Heart left ventricle (tissue), 16 donors: Measurements from ENCODE around the gene CAMTA1. TPM values are rescaled to one million over a fixed set of nuclear protein-coding genes. Genes with fewer than 3 reads are reported as not detected.

Source experiments
- ATAC-seq, 4 donors: fragments of 200-7000 bp; cut with Tn5 transposase; one replicate each; pipeline ENCODE4 v1.9.1; 2020 to 2022; ENCODE audit warnings: moderate library complexity in 4 of 4, mild to moderate bottlenecking in 3 of 4, moderate number of reproducible peaks in 1 of 4
- DNase-seq, 5 donors: peaks; one replicate each; pipeline ENCODE4 v3.0.0-alpha.2; 2020
- H3K27ac ChIP-seq, 12 donors: fragments of 200-600 bp; sonication (generic) in 4 of 12; one replicate each; pipeline versions ENCODE4 v1.5.0 to v1.8.0; 2016 to 2022; ENCODE audit warnings: mild to moderate bottlenecking in 2 of 12
- H3K27me3 ChIP-seq, 9 donors: fragments of 200-600 bp; sonication (generic) in 2 of 9; one replicate each; pipeline versions ENCODE4 v1.5.1 to v1.8.0; 2016 to 2022; ENCODE audit warnings: mild to moderate bottlenecking in 3 of 9
- H3K36me3 ChIP-seq, 9 donors: fragments of 200-600 bp; sonication (generic) in 2 of 9; one replicate each; pipeline versions ENCODE4 v1.5.0 to v1.8.0; 2018 to 2022; ENCODE audit warnings: mild to moderate bottlenecking in 2 of 9
- H3K4me1 ChIP-seq, 12 donors: fragments of 200-600 bp; sonication (generic) in 4 of 12; one replicate each; pipeline versions ENCODE4 v1.5.0 to v1.8.0; 2016 to 2022; ENCODE audit warnings: mild to moderate bottlenecking in 3 of 12
- H3K4me3 ChIP-seq, 12 donors: fragments of 200-600 bp; sonication (generic) in 4 of 12; one replicate each; pipeline versions ENCODE4 v1.5.0 to v1.8.0; 2017 to 2022; ENCODE audit warnings: mild to moderate bottlenecking in 9 of 12, moderate library complexity in 4 of 12
- H3K9me3 ChIP-seq, 12 donors: fragments of 200-600 bp; sonication (generic) in 4 of 12; one replicate each; pipeline versions ENCODE4 v1.5.0 to v1.8.0; 2016 to 2022; ENCODE audit warnings: mild to moderate bottlenecking in 1 of 12
- POLR2A ChIP-seq, 2 donors: fragments of 450-650 bp; IDR thresholded peaks; one replicate each; pipeline ENCODE4 v1.6.1; 2017; ENCODE audit warnings: antibody characterized with exemption in 2 of 2, mild to moderate bottlenecking in 2 of 2, moderate library complexity in 2 of 2
- WGBS, 4 donors: extraction: QIAGEN DNeasy Blood & Tissue Kit in 2 of 4; methylation state at CpG; one replicate each; pipeline versions ENCODE4 v1.1.5 to v1.1.7; 2013 to 2018; 5-methylcytosine and 5-hydroxymethylcytosine counted together
- intact Hi-C, 10 donors: fragments of 100-400 bp; cut with DNase I; formaldehyde crosslinking; loops; one replicate each; pipeline versions ENCODE4 v1.11.1 to v1.14.2; 2022
- polyA plus RNA-seq, 2 donors: library from polyadenylated mRNA; stranded (reverse); fragments of 200-250 nt; gene quantifications; one replicate each; pipeline ENCODE4 v1.2.3, GENCODE V29; 2013
- total RNA-seq, 9 donors: library from RNA; depleted of rRNA in 2 of 9; stranded (reverse); fragments of >200 nt in 2 of 9; fragmentation: NEBNext Ultra II Directional in 3 of 9; extraction: Animal tissue kit (Norgen Biotek cat#: 25700) in 3 of 9; gene quantifications; one replicate each; pipeline versions ENCODE4 v1.1.0 to v1.2.4, GENCODE V29; 2016 to 2023
- TF ChIP-seq, protein P1 (sequence below), 12 donors: fragments of 200-600 bp; sonication (generic) in 4 of 12; IDR thresholded peaks; one replicate each; pipeline versions ENCODE4 v1.5.0 to v1.8.0; 2018 to 2022; ENCODE audit warnings: antibody characterized with exemption in 12 of 12, mild to moderate bottlenecking in 5 of 12
- donor health status: ischemic (EF 13 %, LVEDD 7.1; RV severe dilation, severe dysfunction).
- donor health status: healthy with polysubstance abuse.
- donor health status: DM: no; HTN: yes; CAD: no.
- donor health status: DM: no; HTN: no; CAD: no.
- donor health status: ischemic (EF 25% LVEDD 6.9; RV normal size, moderate dysfunction).
- donor health status: ischemic (EF 25% LVEDD 5.7; RV mildly dilated, moderate dysfunction).
- donor health status: healthy.
- donor health status: DM: yes; HTN: yes; CAD: no.
- donor health status: ischemic (EF 35%, LVEDD 5.7; RV mildly dilated, moderate dysfunction).
- donor health status: nonischemic (EF 11% LVEDD 7.7; RV severe dilation, severe dysfunction).
- donor health status: DM: yes; HTN: yes; CAD: no.
- donor health status: PGD.
- donor health status: ischemic (EF 29% LVEDD 5.4; RV normal size, mild dysfunction).
- donor health status: nonischemic (EF 23%, LVEDD 6.1; RV moderate dilation, normal function).

The CAMTA1 gene
- total and polyA plus RNA-seq, 11 donors: 114 to 303 (median 137) TPM

DNA sequence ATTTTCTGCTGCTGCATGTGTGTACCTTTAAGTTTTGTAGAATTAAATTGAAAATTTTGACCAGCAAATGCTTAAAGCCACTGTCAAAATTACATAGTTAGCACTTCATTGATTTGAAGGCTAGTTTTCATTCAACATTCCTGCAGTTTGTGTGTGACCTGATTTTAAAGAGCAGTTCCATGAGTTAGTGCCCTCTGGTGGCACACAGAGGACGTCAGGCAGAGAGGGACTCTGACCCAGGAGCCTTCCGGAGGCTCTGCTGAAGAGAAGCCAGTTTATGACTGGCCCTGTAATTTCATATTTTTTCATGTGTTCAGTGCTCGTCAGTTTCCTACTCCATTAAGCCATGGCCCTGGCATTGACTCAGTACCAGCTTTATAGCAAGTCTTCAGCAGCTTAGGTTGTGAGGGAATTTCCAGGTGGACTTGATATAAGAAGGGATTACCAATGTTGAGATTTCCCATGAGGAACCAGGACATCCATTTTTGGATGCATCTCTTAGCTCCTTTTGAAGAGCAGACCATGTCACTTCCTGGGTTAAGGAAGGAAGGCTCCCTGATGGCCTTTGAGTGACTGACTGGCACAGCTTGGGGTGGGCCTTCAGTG, 104.7 kb downstream of the CAMTA1 start:
- 18 to 29% (median 19%) methylated on average over 3 of the region's 3 CpGs for WGBS, 4 donors
- TF ChIP-seq, protein P1, sequence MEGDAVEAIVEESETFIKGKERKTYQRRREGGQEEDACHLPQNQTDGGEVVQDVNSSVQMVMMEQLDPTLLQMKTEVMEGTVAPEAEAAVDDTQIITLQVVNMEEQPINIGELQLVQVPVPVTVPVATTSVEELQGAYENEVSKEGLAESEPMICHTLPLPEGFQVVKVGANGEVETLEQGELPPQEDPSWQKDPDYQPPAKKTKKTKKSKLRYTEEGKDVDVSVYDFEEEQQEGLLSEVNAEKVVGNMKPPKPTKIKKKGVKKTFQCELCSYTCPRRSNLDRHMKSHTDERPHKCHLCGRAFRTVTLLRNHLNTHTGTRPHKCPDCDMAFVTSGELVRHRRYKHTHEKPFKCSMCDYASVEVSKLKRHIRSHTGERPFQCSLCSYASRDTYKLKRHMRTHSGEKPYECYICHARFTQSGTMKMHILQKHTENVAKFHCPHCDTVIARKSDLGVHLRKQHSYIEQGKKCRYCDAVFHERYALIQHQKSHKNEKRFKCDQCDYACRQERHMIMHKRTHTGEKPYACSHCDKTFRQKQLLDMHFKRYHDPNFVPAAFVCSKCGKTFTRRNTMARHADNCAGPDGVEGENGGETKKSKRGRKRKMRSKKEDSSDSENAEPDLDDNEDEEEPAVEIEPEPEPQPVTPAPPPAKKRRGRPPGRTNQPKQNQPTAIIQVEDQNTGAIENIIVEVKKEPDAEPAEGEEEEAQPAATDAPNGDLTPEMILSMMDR (IDR thresholded peaks at IDR 0.05): peak; percentile 67 to 90 (median 80)
- no peak for TF ChIP-seq POLR2A (IDR thresholded peaks at IDR 0.05)
- H3K27me3 ChIP-seq: no peaks in the 10 kb centered on the region

DNA sequence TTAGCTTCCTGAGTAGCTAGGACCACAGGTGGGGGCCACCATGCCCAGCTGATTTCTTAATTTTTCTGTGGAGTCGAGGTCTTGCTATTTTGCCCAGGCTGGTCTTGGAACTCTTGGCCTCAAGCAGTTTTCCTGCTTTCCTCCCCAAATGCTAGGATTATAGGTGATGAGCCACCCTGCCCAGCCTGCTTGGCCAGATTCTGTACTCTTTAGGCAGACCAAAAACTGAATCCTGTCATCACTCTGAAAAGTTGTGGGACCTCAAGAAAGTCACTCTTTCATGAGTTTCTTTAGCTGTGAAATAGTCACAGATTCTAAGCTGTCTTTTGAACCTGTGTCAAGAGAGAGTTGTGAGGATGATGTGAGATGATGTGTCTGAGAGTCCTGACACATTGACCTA, 105.4 kb downstream of the CAMTA1 start:
- H3K36me3 ChIP-seq: peaks cover 0 to 12% (median 5%) of the 10 kb centered on the region in 9 donors
- no peak overlapping the region for H3K4me3 ChIP-seq
- H3K9me3 ChIP-seq: no peaks in the 10 kb centered on the region
- DNase-seq (no peak), ATAC-seq (no peak)
- intact Hi-C loops: loop anchor here (2.0 to 5.0 kb wide), 6 partner anchors 98 to 182 kb away; no protein-coding TSS in a partner anchor
- no peak for TF ChIP-seq POLR2A (IDR thresholded peaks at IDR 0.05)
- TF ChIP-seq, protein P1 (IDR thresholded peaks at IDR 0.05): no peak
- H3K4me1 ChIP-seq: peaks cover 0 to 9% (median 0%) of the 10 kb centered on the region in 12 donors
- no peaks in the 10 kb centered on the region for H3K27me3 ChIP-seq
- WGBS, 4 donors: 89 to 98% (median 94%) methylated on average over 1 of the region's 1 CpG
- H3K27ac ChIP-seq: no peak overlapping the region

More for the DNA sequence above, 104.7 kb downstream of the CAMTA1 start:
- Histone ChIP-seq H3K27ac (no peak overlapping the region), H3K4me1 (peaks cover 0 to 9% (median 0%) of the 10 kb centered on the region in 12 donors), H3K9me3 (no peaks in the 10 kb centered on the region), H3K36me3 (peaks cover 0 to 12% (median 5%) of the 10 kb centered on the region in 9 donors), H3K4me3 (no peak overlapping the region)
- DNase-seq: peak in 4 of 5 donors; percentile 38 to 52 (median 45)
- ATAC-seq: peak; percentile 37 to 84 (median 68)
- intact Hi-C loops: loop anchor here (2.0 to 10.0 kb wide), 9 partner anchors 88 to 182 kb away; no protein-coding TSS in a partner anchor

DNA sequence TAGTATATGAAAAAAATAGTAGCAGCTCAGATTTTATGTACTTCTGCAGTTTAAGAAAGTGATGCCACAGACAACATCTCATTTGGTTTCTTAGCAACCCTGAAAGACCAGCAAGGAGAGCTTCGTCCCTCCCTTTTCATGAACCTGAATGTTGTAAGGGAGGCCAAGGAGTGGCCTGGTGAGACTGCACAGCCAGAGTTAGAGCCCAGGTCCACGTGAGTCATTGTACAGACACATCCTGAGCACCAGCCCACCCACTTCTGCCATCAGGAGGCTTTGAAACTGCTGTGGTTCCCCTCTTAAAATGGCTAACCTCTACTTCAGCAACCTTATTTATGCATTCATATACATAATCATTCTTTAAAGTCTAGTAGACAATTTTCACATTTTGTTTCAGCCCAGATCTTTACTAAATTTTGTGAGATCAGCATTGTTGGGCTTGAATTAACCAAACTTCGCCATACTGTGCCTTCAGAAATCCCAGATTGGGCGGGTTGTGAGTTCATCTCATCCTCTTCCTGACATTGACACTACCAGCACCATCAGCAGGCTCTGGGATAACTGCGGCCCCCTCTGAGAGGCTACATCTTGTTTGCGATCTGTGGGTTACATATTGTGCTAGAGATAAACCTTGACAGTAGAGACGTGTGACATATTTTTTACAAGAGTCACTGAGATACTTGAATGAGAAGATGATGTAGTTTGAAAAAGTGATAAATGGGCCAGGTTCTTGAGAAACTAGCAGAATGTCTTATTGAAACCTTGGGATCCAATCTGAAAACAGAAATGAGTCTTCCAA, 106.7 kb downstream of the CAMTA1 start:
- no peak for TF ChIP-seq POLR2A (IDR thresholded peaks at IDR 0.05)
- TF ChIP-seq, protein P1 (IDR thresholded peaks at IDR 0.05): no peak
- H3K4me1 ChIP-seq: peaks cover 0 to 9% (median 0%) of the 10 kb centered on the region in 12 donors
- peaks cover 0 to 8% (median 5%) of the 10 kb centered on the region in 9 donors for H3K36me3 ChIP-seq
- no peak overlapping the region for H3K27ac ChIP-seq
- ATAC-seq (no peak), DNase-seq (no peak)
- no peaks in the 10 kb centered on the region for H3K27me3 ChIP-seq
- intact Hi-C loops: loop anchor here (2.0 to 5.0 kb wide), 6 partner anchors 100 to 180 kb away; no protein-coding TSS in a partner anchor
- 90 to 97% (median 93%) methylated on average over 7 of the region's 7 CpGs for WGBS, 4 donors
- H3K4me3 ChIP-seq: no peak overlapping the region
- H3K9me3 ChIP-seq: no peaks in the 10 kb centered on the region

DNA sequence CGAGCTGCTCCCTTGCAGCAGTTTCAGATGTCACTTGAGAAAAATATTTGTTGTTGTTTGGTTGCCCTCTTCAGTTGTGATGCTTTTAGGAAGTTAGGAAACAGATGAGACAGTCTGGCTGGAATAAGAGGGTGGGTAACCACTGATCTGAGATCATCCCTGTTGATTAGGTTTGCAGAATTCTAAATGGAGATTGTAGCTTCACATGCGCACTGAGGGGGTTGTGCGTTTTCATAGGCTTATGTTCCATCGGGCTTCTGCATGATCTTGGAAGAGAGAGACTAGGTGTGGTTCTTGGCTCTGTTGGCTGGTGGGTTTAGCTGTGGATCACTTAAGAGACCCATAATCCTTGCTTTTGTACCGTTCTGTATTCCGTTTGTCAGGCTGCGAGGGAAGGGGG, 108.1 kb downstream of the CAMTA1 start:
- TF ChIP-seq, protein P1 (IDR thresholded peaks at IDR 0.05): no peak
- ATAC-seq (no peak), DNase-seq (no peak)
- no peak overlapping the region for H3K27ac ChIP-seq
- WGBS, 4 donors: 88 to 97% (median 94%) methylated on average over 7 of the region's 7 CpGs
- H3K4me1 ChIP-seq: peaks cover 0 to 9% (median 0%) of the 10 kb centered on the region in 12 donors
- H3K4me3 ChIP-seq: no peak overlapping the region
- no peaks in the 10 kb centered on the region for H3K9me3 ChIP-seq
- H3K36me3 ChIP-seq: no peaks in the 10 kb centered on the region
- no peaks in the 10 kb centered on the region for H3K27me3 ChIP-seq
- intact Hi-C loops: loop anchor here in 8 of 10 donors (5.0 kb wide), 4 partner anchors 101 to 179 kb away; no protein-coding TSS in a partner anchor
